ENCODE measurements around the gene ABCF2.

GRCh38 chr7:151191544-151191943 is 35.5 kb downstream of the ABCF2 start:
- TF ChIP-seq, protein P1, sequence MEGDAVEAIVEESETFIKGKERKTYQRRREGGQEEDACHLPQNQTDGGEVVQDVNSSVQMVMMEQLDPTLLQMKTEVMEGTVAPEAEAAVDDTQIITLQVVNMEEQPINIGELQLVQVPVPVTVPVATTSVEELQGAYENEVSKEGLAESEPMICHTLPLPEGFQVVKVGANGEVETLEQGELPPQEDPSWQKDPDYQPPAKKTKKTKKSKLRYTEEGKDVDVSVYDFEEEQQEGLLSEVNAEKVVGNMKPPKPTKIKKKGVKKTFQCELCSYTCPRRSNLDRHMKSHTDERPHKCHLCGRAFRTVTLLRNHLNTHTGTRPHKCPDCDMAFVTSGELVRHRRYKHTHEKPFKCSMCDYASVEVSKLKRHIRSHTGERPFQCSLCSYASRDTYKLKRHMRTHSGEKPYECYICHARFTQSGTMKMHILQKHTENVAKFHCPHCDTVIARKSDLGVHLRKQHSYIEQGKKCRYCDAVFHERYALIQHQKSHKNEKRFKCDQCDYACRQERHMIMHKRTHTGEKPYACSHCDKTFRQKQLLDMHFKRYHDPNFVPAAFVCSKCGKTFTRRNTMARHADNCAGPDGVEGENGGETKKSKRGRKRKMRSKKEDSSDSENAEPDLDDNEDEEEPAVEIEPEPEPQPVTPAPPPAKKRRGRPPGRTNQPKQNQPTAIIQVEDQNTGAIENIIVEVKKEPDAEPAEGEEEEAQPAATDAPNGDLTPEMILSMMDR (conservative IDR thresholded peaks at IDR 0.05 in 1 of 2, IDR thresholded peaks at IDR 0.05 in 1 of 2; ENCODE audit: extremely low read depth in 1 of 2, insufficient read depth in 1 of 2, low read depth in 1 of 2, low read length in 2 of 2), result no peak
- no peak for TF ChIP-seq EZH2 (IDR thresholded peaks at IDR 0.05; ENCODE audit: borderline replicate concordance, low read length)
